ENCODE results near the gene TNP2.

DNA sequence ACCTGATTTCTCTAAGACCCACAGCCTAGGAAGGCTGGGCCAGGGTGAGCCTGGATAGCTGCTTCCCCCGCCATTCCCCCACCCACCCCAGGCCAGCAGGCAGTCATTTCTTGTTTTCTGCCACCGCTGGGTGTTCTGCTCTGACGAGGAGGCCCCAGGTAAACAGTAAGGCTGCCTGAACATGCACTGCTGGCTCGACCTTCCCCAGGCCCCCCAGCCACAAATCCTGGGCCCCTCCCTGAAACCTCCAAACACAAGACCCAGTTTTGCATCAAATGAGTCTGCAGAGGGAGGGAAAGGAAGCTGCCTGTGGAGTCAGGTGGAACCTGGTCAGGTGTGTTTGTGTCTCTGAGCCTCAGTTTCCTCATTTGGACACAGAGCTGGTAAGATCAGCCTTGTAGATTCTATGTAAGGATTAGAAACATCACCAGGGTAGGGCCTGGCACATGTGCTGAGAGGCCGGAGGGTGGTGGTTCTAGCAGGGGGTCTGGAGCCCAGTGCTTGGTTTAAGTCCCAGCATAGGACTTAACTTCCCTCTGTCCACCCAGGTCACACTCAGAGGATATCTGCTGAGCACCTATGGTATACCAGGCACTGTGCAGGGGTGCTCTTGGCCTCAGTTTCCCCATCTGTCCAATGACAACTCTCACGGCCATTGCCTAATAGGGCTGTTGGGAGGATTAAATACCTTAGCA lies 30.9 kb upstream of the TNP2 start:
- TF ChIP-seq, protein P1, sequence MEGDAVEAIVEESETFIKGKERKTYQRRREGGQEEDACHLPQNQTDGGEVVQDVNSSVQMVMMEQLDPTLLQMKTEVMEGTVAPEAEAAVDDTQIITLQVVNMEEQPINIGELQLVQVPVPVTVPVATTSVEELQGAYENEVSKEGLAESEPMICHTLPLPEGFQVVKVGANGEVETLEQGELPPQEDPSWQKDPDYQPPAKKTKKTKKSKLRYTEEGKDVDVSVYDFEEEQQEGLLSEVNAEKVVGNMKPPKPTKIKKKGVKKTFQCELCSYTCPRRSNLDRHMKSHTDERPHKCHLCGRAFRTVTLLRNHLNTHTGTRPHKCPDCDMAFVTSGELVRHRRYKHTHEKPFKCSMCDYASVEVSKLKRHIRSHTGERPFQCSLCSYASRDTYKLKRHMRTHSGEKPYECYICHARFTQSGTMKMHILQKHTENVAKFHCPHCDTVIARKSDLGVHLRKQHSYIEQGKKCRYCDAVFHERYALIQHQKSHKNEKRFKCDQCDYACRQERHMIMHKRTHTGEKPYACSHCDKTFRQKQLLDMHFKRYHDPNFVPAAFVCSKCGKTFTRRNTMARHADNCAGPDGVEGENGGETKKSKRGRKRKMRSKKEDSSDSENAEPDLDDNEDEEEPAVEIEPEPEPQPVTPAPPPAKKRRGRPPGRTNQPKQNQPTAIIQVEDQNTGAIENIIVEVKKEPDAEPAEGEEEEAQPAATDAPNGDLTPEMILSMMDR (IDR thresholded peaks at IDR 0.05; ENCODE audit: low read length) = no peak
- TF ChIP-seq EZH2 (IDR thresholded peaks at IDR 0.05; ENCODE audit: borderline replicate concordance, low read length) = no peak
